Stomach (tissue), 9 donors: Measurements from ENCODE around the gene DOCK2. TPM values are rescaled to one million over a fixed set of nuclear protein-coding genes. Genes with fewer than 3 reads are reported as not detected.

Source experiments
- DNase-seq, 2 donors: peaks; one replicate each; pipeline versions ENCODE4 v3.0.0 to v3.0.0-alpha.2; 2013 to 2019
- H3K27ac ChIP-seq, 5 donors: fragments of 200-600 bp in 4 of 5; sonication (generic) in 4 of 5; one replicate each; pipeline ENCODE4 v1.5.1; 2013 to 2019; ENCODE audit warnings: mild to moderate bottlenecking in 1 of 5, moderate library complexity in 1 of 5
- H3K27me3 ChIP-seq, 3 donors: fragments of 200-600 bp; sonication (generic); one replicate each; pipeline ENCODE4 v1.5.1; 2017 to 2019; ENCODE audit warnings: mixed run types in 1 of 3
- H3K36me3 ChIP-seq, 4 donors: fragments of 200-600 bp; sonication (generic); 1 replicate in 3 of 4; 2 replicates in 1 of 4; pipeline ENCODE4 v1.5.1; 2016 to 2019
- H3K4me1 ChIP-seq, 4 donors: fragments of 200-600 bp; sonication (generic); one replicate each; pipeline ENCODE4 v1.5.1; 2016 to 2019
- H3K4me3 ChIP-seq, 4 donors: fragments of 200-600 bp; sonication (generic) in 3 of 4; one replicate each; pipeline ENCODE4 v1.5.1; 2016 to 2019; ENCODE audit warnings: mild to moderate bottlenecking in 1 of 4
- H3K9me3 ChIP-seq, 4 donors: fragments of 200-600 bp; sonication (generic); one replicate each; pipeline ENCODE4 v1.5.1; 2016 to 2019
- CTCF ChIP-seq, 7 experiments: fragments of 450-650 bp in 4 of 7; fragments of 200-600 bp in 3 of 7; sonication (generic) in 3 of 7; IDR thresholded peaks; one replicate each; pipeline ENCODE4 v1.5.1; 2016 to 2019; ENCODE audit warnings: antibody characterized with exemption in 7 of 7, control low read depth in 2 of 7, mild to moderate bottlenecking in 1 of 7
- EP300 ChIP-seq: sonication (generic); formaldehyde crosslinking; IDR thresholded peaks from one replicate; pipeline ENCODE4 v1.6.1; 2017; ENCODE audit warnings: antibody characterized with exemption
- POLR2A ChIP-seq, 4 donors: fragments of 450-650 bp; IDR thresholded peaks; one replicate each; pipeline ENCODE4 v1.6.1; 2016; ENCODE audit warnings: antibody characterized with exemption in 4 of 4, control low read depth in 2 of 4, mild to moderate bottlenecking in 1 of 4, moderate library complexity in 1 of 4
- POLR2AphosphoS5 ChIP-seq, 3 donors: sonication (generic); formaldehyde crosslinking; IDR thresholded peaks; one replicate each; pipeline ENCODE4 v1.6.1; 2016; ENCODE audit warnings: antibody characterized with exemption in 3 of 3
- WGBS, 5 donors: extraction: QIAGEN DNeasy Blood & Tissue Kit in 3 of 5; methylation state at CpG; one replicate each; pipeline versions ENCODE4 v1.1.5 to v1.1.7; 2013 to 2018; 5-methylcytosine and 5-hydroxymethylcytosine counted together
- intact Hi-C: fragments of 100-400 bp; cut with DNase I; formaldehyde crosslinking; loops from one replicate; pipeline ENCODE4 v1.15.1; 2023; ENCODE audit warnings: low total_unique reads
- polyA plus RNA-seq, 3 donors: library from polyadenylated mRNA; stranded (reverse); fragments of 200-250 nt; gene quantifications; one replicate each; pipeline ENCODE4 v1.2.3, GENCODE V29; 2013
- total RNA-seq, 5 donors: library from RNA; depleted of rRNA; stranded (reverse); fragments of >200 nt; gene quantifications; one replicate each; pipeline versions ENCODE4 v1.1.0 to v1.2.3, GENCODE V29; 2014 to 2016
- donor health status: healthy with polysubstance abuse.
- donor health status: Bipolar disorder and iron deficiency.
- donor health status: healthy.

Gene DOCK2
- total and polyA plus RNA-seq, 8 donors, result 2.1 to 50.2 (median 8.5) TPM

- Histone ChIP-seq H3K36me3 (no peaks in the 10 kb centered on the region), H3K27ac (no peak overlapping the region), H3K9me3 (peaks cover 0 to 4% (median 0%) of the 10 kb centered on the region in 4 donors), H3K4me1 (peaks cover 0 to 5% (median 0%) of the 10 kb centered on the region in 4 donors), H3K27me3 (no peaks in the 10 kb centered on the region), H3K4me3 (no peak overlapping the region)
- WGBS, 5 donors, result 21 to 29% (median 27%) methylated on average over 12 to 13 of the region's 13 CpGs
- intact Hi-C loops, result no loop called here
- TF ChIP-seq EP300 (no peak), CTCF (IDR thresholded peaks at IDR 0.05) (peak in 5 of 7 experiments; percentile 29 to 54 (median 38)), POLR2AphosphoS5 (IDR thresholded peaks at IDR 0.05) (no peak), POLR2A (IDR thresholded peaks at IDR 0.05) (no peak)
- DNase-seq, result peak; percentile 74 to 91
Measured at GRCh38 chr5:170100066-170100943, 463.2 kb downstream of the DOCK2 start.

- H3K4me3 ChIP-seq, result no peak overlapping the region
- peaks cover 0 to 4% (median 0%) of the 10 kb centered on the region in 4 donors for H3K9me3 ChIP-seq
- 84 to 94% (median 88%) methylated on average over 1 of the region's 1 CpG for WGBS, 5 donors
- H3K36me3 ChIP-seq, result no peaks in the 10 kb centered on the region
- no peak overlapping the region for H3K27ac ChIP-seq
- intact Hi-C loops, result no loop called here
- DNase-seq, result no peak
- peaks cover 0 to 9% (median 0%) of the 10 kb centered on the region in 3 donors for H3K27me3 ChIP-seq
- H3K4me1 ChIP-seq, result peaks cover 0 to 5% (median 0%) of the 10 kb centered on the region in 4 donors
- no peak for TF ChIP-seq EP300
- TF ChIP-seq POLR2AphosphoS5 (IDR thresholded peaks at IDR 0.05), result no peak
- TF ChIP-seq POLR2A (IDR thresholded peaks at IDR 0.05), result no peak
- TF ChIP-seq CTCF (IDR thresholded peaks at IDR 0.05), result no peak
Measured at GRCh38 chr5:170103447-170103846, 466.4 kb downstream of the DOCK2 start.

- Histone ChIP-seq H3K27me3 (peaks cover 0 to 9% (median 0%) of the 10 kb centered on the region in 3 donors), H3K4me3 (no peak overlapping the region), H3K4me1 (peaks cover 0 to 5% (median 0%) of the 10 kb centered on the region in 4 donors), H3K9me3 (no peaks in the 10 kb centered on the region), H3K27ac (no peak overlapping the region), H3K36me3 (no peaks in the 10 kb centered on the region)
- DNase-seq, result no peak
- TF ChIP-seq EP300 (no peak), POLR2A (IDR thresholded peaks at IDR 0.05) (no peak), POLR2AphosphoS5 (IDR thresholded peaks at IDR 0.05) (no peak), CTCF (IDR thresholded peaks at IDR 0.05) (no peak)
- intact Hi-C loops, result no loop called here
- 73 to 91% (median 79%) methylated on average over 5 to 6 of the region's 6 CpGs for WGBS, 5 donors
Measured at GRCh38 chr5:170104299-170104698, 467.2 kb downstream of the DOCK2 start.

- WGBS, 5 donors, result 87 to 95% (median 93%) methylated on average over 10 to 26 of the region's 26 CpGs
- Histone ChIP-seq H3K9me3 (no peaks in the 10 kb centered on the region), H3K4me1 (peaks cover 0 to 5% (median 0%) of the 10 kb centered on the region in 4 donors), H3K4me3 (no peak overlapping the region), H3K27me3 (peaks cover 0 to 9% (median 0%) of the 10 kb centered on the region in 3 donors), H3K27ac (no peak overlapping the region), H3K36me3 (no peaks in the 10 kb centered on the region)
- intact Hi-C loops, result no loop called here
- no peak for TF ChIP-seq EP300
- no peak for TF ChIP-seq CTCF (IDR thresholded peaks at IDR 0.05)
- TF ChIP-seq POLR2A (IDR thresholded peaks at IDR 0.05), result no peak
- no peak for TF ChIP-seq POLR2AphosphoS5 (IDR thresholded peaks at IDR 0.05)
- no peak for DNase-seq
Measured at GRCh38 chr5:170104710-170105109, 467.6 kb downstream of the DOCK2 start.
